GM03348 (cell line): ENCODE measurements around the gene ISYNA1.

Source experiments
- DNase-seq: peaks from one replicate; pipeline ENCODE4 v3.0.0; 2012; ENCODE audit warnings: low spot score

The ISYNA1 gene

GRCh38 chr19:18431351-18432197 is 6.4 kb downstream of the ISYNA1 start:
- DNase-seq = no peak

- no peak for DNase-seq
Measured at GRCh38 chr19:18430417-18431144, 7.4 kb downstream of the ISYNA1 start.

- no peak for DNase-seq
Measured at GRCh38 chr19:18429717-18430416, 8.1 kb downstream of the ISYNA1 start.

GRCh38 chr19:18428787-18429674 is 8.9 kb downstream of the ISYNA1 start:
- peak; percentile 79 for DNase-seq

- no peak for DNase-seq
Measured at GRCh38 chr19:18428173-18428786, 9.7 kb downstream of the ISYNA1 start.

- no peak for DNase-seq
Measured at GRCh38 chr19:18427743-18428113, 10.2 kb downstream of the ISYNA1 start.

GRCh38 chr19:18427080-18427742 is 10.7 kb downstream of the ISYNA1 start:
- DNase-seq = no peak

GRCh38 chr19:18426416-18426767 is 11.5 kb downstream of the ISYNA1 start:
- DNase-seq = no peak

- peak; percentile 93 for DNase-seq
Measured at GRCh38 chr19:18425515-18426415, 12.2 kb downstream of the ISYNA1 start.

GRCh38 chr19:18424890-18425514 is 12.9 kb downstream of the ISYNA1 start:
- DNase-seq = no peak

GRCh38 chr19:18424122-18424889 is 13.6 kb downstream of the ISYNA1 start:
- DNase-seq = no peak

- DNase-seq = no peak
Measured at GRCh38 chr19:18423258-18424020, 14.5 kb downstream of the ISYNA1 start.

GRCh38 chr19:18422530-18423191 is 15.3 kb downstream of the ISYNA1 start:
- DNase-seq = no peak

- DNase-seq = no peak
Measured at GRCh38 chr19:18421371-18421959, 16.5 kb downstream of the ISYNA1 start.

GRCh38 chr19:18420930-18421329 is 17.0 kb downstream of the ISYNA1 start:
- DNase-seq = no peak

GRCh38 chr19:18419699-18420460 is 18.1 kb downstream of the ISYNA1 start:
- DNase-seq = no peak
